OCI-LY7 (cell line): ENCODE results near the gene JPH3. TPM values are rescaled to one million over a fixed set of nuclear protein-coding genes. Genes with fewer than 3 reads are reported as not detected.
"Not testable (repeated sequence)": the region's sequence is repeated elsewhere in the genome, so short reads cannot be mapped to it uniquely, and the experiment has no call there.

Experiments
- BruUV-seq: library from RNA; stranded (reverse); fragments of 400-500 nt; replicated peaks from 2 replicates; lab custom pipeline; 2021; lab: Mats Ljungman, UMichigan
- CTCF ChIA-PET: fragments of 300-600 bp; sonication (Branson Sonifier 250); formaldehyde crosslinking; loops from one replicate; lab custom pipeline; 2022; ENCODE audit warnings: antibody characterized with exemption; ENCODE audit not compliant: unreplicated experiment; lab: Charles Lee
- POLR2A ChIA-PET: fragments of 300-600 bp; sonication (Branson Sonifier 250); formaldehyde crosslinking; loops from one replicate; lab custom pipeline; 2022; ENCODE audit warnings: antibody characterized with exemption; lab: Charles Lee
- DNase-seq: peaks from one replicate; pipeline ENCODE4 v3.0.0-alpha.2; 2015; ENCODE audit warnings: low spot score
- H2AFZ ChIP-seq: fragments of 200-600 bp; sonication (generic), shearing (Covaris generic); 2 replicates; pipeline ENCODE4 v1.6.1; 2014; ENCODE audit warnings: mild to moderate bottlenecking, antibody characterized with exemption, low read length, moderate library complexity
- H3K27ac ChIP-seq: fragments of 200-600 bp; sonication (generic); 2 replicates; pipeline ENCODE4 v1.5.1; 2014; ENCODE audit warnings: mixed run types, low read depth, mild to moderate bottlenecking, moderate library complexity, low read length, inconsistent platforms; ENCODE audit not compliant: poor library complexity, severe bottlenecking
- H3K36me3 ChIP-seq: fragments of 200-600 bp; sonication (generic); 2 replicates; pipeline ENCODE4 v1.6.1; 2014; ENCODE audit warnings: mild to moderate bottlenecking, antibody characterized with exemption, low read length, moderate library complexity, mixed read lengths; ENCODE audit not compliant: insufficient read depth
- H3K4me1 ChIP-seq: fragments of 200-600 bp; sonication (generic); 2 replicates; pipeline ENCODE4 v1.5.1; 2014; ENCODE audit warnings: mild to moderate bottlenecking, low read length; ENCODE audit not compliant: insufficient read depth, poor library complexity, severe bottlenecking
- H3K4me2 ChIP-seq: fragments of 200-600 bp; sonication (generic); 2 replicates; pipeline ENCODE4 v1.6.1; 2014; ENCODE audit warnings: mild to moderate bottlenecking, low read length
- H3K4me3 ChIP-seq: fragments of 200-600 bp; sonication (generic); 2 replicates; pipeline ENCODE4 v1.5.1; 2014; ENCODE audit warnings: mild to moderate bottlenecking, low read depth, low read length; ENCODE audit not compliant: poor library complexity, severe bottlenecking
- H3K79me2 ChIP-seq: fragments of 200-600 bp; sonication (generic); 2 replicates; pipeline ENCODE4 v1.6.1; 2016; ENCODE audit warnings: low read depth, mild to moderate bottlenecking, low read length, moderate library complexity, mixed read lengths; ENCODE audit not compliant: insufficient read depth
- H3K9me2 ChIP-seq: fragments of 200-600 bp; sonication (generic); 2 replicates; pipeline ENCODE4 v1.6.1; 2016; ENCODE audit warnings: mild to moderate bottlenecking, low read length, mixed read lengths; ENCODE audit not compliant: insufficient read depth
- H3K9me3 ChIP-seq: fragments of 200-600 bp; sonication (generic); 2 replicates; pipeline ENCODE4 v1.6.1; 2014; ENCODE audit warnings: mild to moderate bottlenecking, mixed run types, low read length, mixed read lengths
- H4K20me1 ChIP-seq: fragments of 200-600 bp; sonication (generic); 2 replicates; pipeline ENCODE4 v1.6.1; 2014; ENCODE audit warnings: mild to moderate bottlenecking, antibody characterized with exemption, low read length, moderate library complexity, mixed read lengths; ENCODE audit not compliant: insufficient read depth
- EZH2phosphoT487 ChIP-seq: fragments of 200-600 bp; sonication (generic); IDR thresholded peaks from 2 replicates; pipeline ENCODE4 v1.6.1; 2018; ENCODE audit warnings: low read depth, borderline replicate concordance, mild to moderate bottlenecking, mixed run types, antibody characterized with exemption, low read length, moderate library complexity, mixed read lengths
- intact Hi-C: fragments of 100-400 bp; cut with micrococcal nuclease; formaldehyde crosslinking; loops from one replicate; pipeline ENCODE4 v1.10.0; 2022; ENCODE audit not compliant: unreplicated experiment
- total RNA-seq, 2 experiments: library from RNA; depleted of rRNA in 1 of 2; stranded (reverse); fragments of >200 nt in 1 of 2; shearing (Covaris generic) in 1 of 2; gene quantifications; 2 replicates each; pipeline ENCODE4 v1.2.3, GENCODE V29; 2014 to 2022
- TF ChIP-seq, protein P1 (sequence below): fragments of 200-600 bp; sonication (generic); conservative IDR thresholded peaks from 2 replicates; pipeline ENCODE4 v1.5.1; 2014; ENCODE audit warnings: mild to moderate bottlenecking, antibody characterized with exemption, low read length, moderate library complexity, mixed read lengths

The JPH3 gene
- total RNA-seq, 2 experiments from 2014 or later, result not detected

- no TSS peak for BruUV-seq
- no peak overlapping the region for H3K4me2 ChIP-seq
- POLR2A ChIA-PET, result interaction anchor here (2.8 kb wide), 1 partner anchor 9 kb away, joined by 19 read pairs; no protein-coding TSS in a partner anchor
Observed at GRCh38 chr16:87715658-87716057, 113.3 kb downstream of the JPH3 start.

GRCh38 chr16:87718831-87719230 lies 116.5 kb downstream of the JPH3 start:
- H4K20me1 ChIP-seq, H3K9me3 ChIP-seq, H3K27ac ChIP-seq, H2AFZ ChIP-seq, H3K4me3 ChIP-seq, BruUV-seq, DNase-seq, CTCF ChIA-PET, H3K9me2 ChIP-seq, H3K4me2 ChIP-seq, intact Hi-C loops, POLR2A ChIA-PET: not testable (repeated sequence)
- H3K4me1 ChIP-seq, result peaks cover 41% of the 10 kb centered on the region
- peaks cover 92% of the 10 kb centered on the region for H3K36me3 ChIP-seq
- H3K79me2 ChIP-seq, result peaks cover 28% of the 10 kb centered on the region; the same call in 1 of the 2 replicates

More at GRCh38 chr16:87715658-87716057, 113.3 kb downstream of the JPH3 start:
- Histone ChIP-seq H4K20me1 (no peaks in the 10 kb centered on the region), H3K4me3 (no peak overlapping the region), H3K9me2 (no peaks in the 10 kb centered on the region), H2AFZ (no peak overlapping the region), H3K79me2 (peaks cover 8% of the 10 kb centered on the region; the same call in 1 of the 2 replicates), H3K4me1 (peaks cover 41% of the 10 kb centered on the region), H3K36me3 (peaks cover 88% of the 10 kb centered on the region), H3K27ac (no peak overlapping the region), H3K9me3 (no peaks in the 10 kb centered on the region)
- intact Hi-C loops, result no loop called here
- TF ChIP-seq, protein P1, sequence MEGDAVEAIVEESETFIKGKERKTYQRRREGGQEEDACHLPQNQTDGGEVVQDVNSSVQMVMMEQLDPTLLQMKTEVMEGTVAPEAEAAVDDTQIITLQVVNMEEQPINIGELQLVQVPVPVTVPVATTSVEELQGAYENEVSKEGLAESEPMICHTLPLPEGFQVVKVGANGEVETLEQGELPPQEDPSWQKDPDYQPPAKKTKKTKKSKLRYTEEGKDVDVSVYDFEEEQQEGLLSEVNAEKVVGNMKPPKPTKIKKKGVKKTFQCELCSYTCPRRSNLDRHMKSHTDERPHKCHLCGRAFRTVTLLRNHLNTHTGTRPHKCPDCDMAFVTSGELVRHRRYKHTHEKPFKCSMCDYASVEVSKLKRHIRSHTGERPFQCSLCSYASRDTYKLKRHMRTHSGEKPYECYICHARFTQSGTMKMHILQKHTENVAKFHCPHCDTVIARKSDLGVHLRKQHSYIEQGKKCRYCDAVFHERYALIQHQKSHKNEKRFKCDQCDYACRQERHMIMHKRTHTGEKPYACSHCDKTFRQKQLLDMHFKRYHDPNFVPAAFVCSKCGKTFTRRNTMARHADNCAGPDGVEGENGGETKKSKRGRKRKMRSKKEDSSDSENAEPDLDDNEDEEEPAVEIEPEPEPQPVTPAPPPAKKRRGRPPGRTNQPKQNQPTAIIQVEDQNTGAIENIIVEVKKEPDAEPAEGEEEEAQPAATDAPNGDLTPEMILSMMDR, result no peak
- TF ChIP-seq EZH2phosphoT487, result no peak
- CTCF ChIA-PET, result no interaction called here
- DNase-seq, result no peak

GRCh38 chr16:87720446-87720845 lies 118.1 kb downstream of the JPH3 start:
- Histone ChIP-seq H3K27ac (no peak overlapping the region), H3K4me2 (no peak overlapping the region), H3K36me3 (peaks cover 88% of the 10 kb centered on the region), H3K9me3 (no peaks in the 10 kb centered on the region), H2AFZ (no peak overlapping the region), H3K4me1 (peaks cover 46% of the 10 kb centered on the region), H3K79me2 (peaks cover 36% of the 10 kb centered on the region; the same call in 1 of the 2 replicates), H3K4me3 (no peak overlapping the region), H4K20me1 (no peaks in the 10 kb centered on the region), H3K9me2 (no peaks in the 10 kb centered on the region)
- BruUV-seq, result no TSS peak
- DNase-seq, result no peak
- intact Hi-C loops, result loop anchor here (5.0 kb wide), 1 partner anchor 47 kb away; the partner anchor contains the start of gene KLHDC4
- TF ChIP-seq, protein P1, result no peak
- TF ChIP-seq EZH2phosphoT487, result no peak
- POLR2A ChIA-PET, result no interaction called here
- CTCF ChIA-PET, result no interaction called here
